Common myeloid progenitor, CD34-positive (primary cell): Measurements from ENCODE around the gene PER1.

ENCODE experiments used
- CTCF ChIA-PET: fragments of 350-600 bp; sonication (Branson Sonifier 250); formaldehyde crosslinking; loops from one replicate; lab custom pipeline; 2021; ENCODE audit warnings: antibody characterized with exemption; lab: Charles Lee
- POLR2A ChIA-PET: fragments of 350-600 bp; sonication (Branson Sonifier 250); formaldehyde crosslinking; loops from one replicate; lab custom pipeline; 2021; ENCODE audit warnings: antibody characterized with exemption; lab: Charles Lee
- DNase-seq, 3 donors: peaks; one replicate each; pipeline versions ENCODE4 v3.0.0 to v3.0.0-alpha.2; 2013
- H3K27ac ChIP-seq, 2 experiments: 1 replicate in 1 of 2; 2 replicates in 1 of 2; pipeline ENCODE4 v1.7.0; 2013; ENCODE audit warnings: inconsistent platforms in 2 of 2, low read length in 2 of 2, mild to moderate bottlenecking in 2 of 2, low read depth in 1 of 2, moderate library complexity in 1 of 2; ENCODE audit not compliant: severe bottlenecking in 2 of 2, insufficient read depth in 1 of 2, poor library complexity in 1 of 2
- H3K27me3 ChIP-seq, 5 experiments: replicated peaks in 2 of 5; 1 replicate in 3 of 5; 2 replicates in 2 of 5; pipeline versions ENCODE4 v1.6.1 to v1.7.0; 2013; ENCODE audit warnings: low read length in 4 of 5, mild to moderate bottlenecking in 2 of 5, moderate library complexity in 2 of 5, inconsistent platforms in 1 of 5; ENCODE audit not compliant: insufficient read depth in 5 of 5, control insufficient read depth in 4 of 5
- H3K36me3 ChIP-seq, 4 experiments: 1 replicate in 2 of 4; 2 replicates in 2 of 4; pipeline versions ENCODE4 v1.6.1 to v1.7.0; 2013; ENCODE audit warnings: low read length in 3 of 4, control low read depth in 1 of 4, mild to moderate bottlenecking in 1 of 4; ENCODE audit not compliant: control insufficient read depth in 4 of 4, insufficient read depth in 4 of 4
- H3K4me1 ChIP-seq, 4 experiments: 1 replicate in 3 of 4; 2 replicates in 1 of 4; pipeline versions ENCODE4 v1.6.1 to v1.7.1; 2013; ENCODE audit warnings: low read length in 3 of 4, mild to moderate bottlenecking in 3 of 4, control low read depth in 1 of 4, inconsistent platforms in 1 of 4, moderate library complexity in 1 of 4; ENCODE audit not compliant: control insufficient read depth in 4 of 4, insufficient read depth in 4 of 4; ENCODE audit errors: control extremely low read depth in 1 of 4
- H3K4me3 ChIP-seq, 7 experiments: 1 replicate in 4 of 7; 2 replicates in 3 of 7; pipeline versions ENCODE4 v1.5.1 to v1.7.0; 2013; ENCODE audit warnings: mild to moderate bottlenecking in 7 of 7, low read length in 6 of 7, moderate library complexity in 6 of 7, inconsistent platforms in 2 of 7, low read depth in 2 of 7, control low read depth in 1 of 7; ENCODE audit not compliant: insufficient read depth in 4 of 7, control insufficient read depth in 1 of 7; ENCODE audit errors: extremely low read depth in 1 of 7
- H3K9me3 ChIP-seq, 5 experiments: 1 replicate in 4 of 5; 2 replicates in 1 of 5; pipeline versions ENCODE4 v1.6.1 to v1.7.1; 2013; ENCODE audit warnings: low read length in 4 of 5, mild to moderate bottlenecking in 2 of 5, inconsistent platforms in 1 of 5, low read depth in 1 of 5, moderate library complexity in 1 of 5; ENCODE audit not compliant: control insufficient read depth in 4 of 5, insufficient read depth in 2 of 5; ENCODE audit errors: control extremely low read depth in 1 of 5
- WGBS: methylation state at CpG from one replicate; pipeline ENCODE4 v1.1.5; 2013; ENCODE audit not compliant: insufficient coverage; 5-methylcytosine and 5-hydroxymethylcytosine counted together

PER1 gene

DNA sequence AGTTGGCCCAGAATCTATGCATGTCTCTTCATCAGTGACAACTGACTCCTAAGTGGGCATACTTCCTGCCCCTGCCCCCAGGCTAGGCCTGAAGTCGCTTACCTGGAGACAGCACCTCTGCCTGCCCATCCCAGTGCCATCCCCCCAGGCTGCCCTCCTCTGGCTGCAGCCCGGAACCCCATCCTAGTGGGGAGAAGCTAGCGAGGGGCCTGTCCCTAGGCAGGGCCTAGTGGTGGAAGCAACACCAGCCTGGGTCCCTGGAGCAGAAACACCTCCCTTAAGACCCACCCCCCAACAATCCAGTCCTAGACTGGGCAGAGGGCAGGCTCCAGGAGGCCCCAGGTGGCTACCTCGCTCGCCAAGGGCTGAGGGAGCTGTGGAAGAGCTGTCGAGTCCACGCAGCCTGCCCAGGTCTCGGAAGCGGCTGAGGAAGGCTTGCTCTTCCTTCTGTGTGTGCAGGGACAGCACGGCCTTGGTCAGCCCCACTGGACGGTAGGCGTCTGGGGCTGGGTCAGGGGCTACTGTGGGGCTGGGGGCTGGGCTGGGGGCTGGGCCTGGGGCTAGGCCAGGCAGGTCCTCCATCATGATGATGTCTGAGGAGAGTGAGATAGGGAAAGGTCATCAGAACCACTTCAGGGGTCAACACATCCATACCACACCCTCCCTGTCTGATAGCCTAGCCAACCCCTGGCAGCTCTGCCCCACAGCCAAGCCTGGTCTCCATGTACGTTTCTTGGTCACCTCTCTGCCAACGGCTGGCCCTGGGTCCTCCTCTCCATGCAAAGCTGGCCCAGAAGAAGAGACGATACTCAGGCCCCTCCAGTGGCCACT is 7.6 kb downstream of the PER1 start:
- Histone ChIP-seq H3K4me3 (no peak overlapping the region), H3K27me3 (no peaks in the 10 kb centered on the region), H3K4me1 (peaks cover 0 to 5% (median 2%) of the 10 kb centered on the region in 4 experiments), H3K36me3 (peaks cover 6 to 91% (median 71%) of the 10 kb centered on the region in 4 experiments), H3K27ac (no peak overlapping the region), H3K9me3 (no peaks in the 10 kb centered on the region)
- 96% methylated on average over 10 of the region's 15 CpGs for WGBS
- CTCF ChIA-PET, result interaction anchor here (1.1 to 22.4 kb wide), 2 partner anchors 11 to 25 kb away, joined by 3 to 292 read pairs; partner anchors contain the start of genes PER1 and VAMP2
- DNase-seq, result no peak
- POLR2A ChIA-PET, result interaction anchor here (3.1 kb wide), 1 partner anchor 10 kb away, joined by 24 read pairs; no protein-coding TSS in a partner anchor

DNA sequence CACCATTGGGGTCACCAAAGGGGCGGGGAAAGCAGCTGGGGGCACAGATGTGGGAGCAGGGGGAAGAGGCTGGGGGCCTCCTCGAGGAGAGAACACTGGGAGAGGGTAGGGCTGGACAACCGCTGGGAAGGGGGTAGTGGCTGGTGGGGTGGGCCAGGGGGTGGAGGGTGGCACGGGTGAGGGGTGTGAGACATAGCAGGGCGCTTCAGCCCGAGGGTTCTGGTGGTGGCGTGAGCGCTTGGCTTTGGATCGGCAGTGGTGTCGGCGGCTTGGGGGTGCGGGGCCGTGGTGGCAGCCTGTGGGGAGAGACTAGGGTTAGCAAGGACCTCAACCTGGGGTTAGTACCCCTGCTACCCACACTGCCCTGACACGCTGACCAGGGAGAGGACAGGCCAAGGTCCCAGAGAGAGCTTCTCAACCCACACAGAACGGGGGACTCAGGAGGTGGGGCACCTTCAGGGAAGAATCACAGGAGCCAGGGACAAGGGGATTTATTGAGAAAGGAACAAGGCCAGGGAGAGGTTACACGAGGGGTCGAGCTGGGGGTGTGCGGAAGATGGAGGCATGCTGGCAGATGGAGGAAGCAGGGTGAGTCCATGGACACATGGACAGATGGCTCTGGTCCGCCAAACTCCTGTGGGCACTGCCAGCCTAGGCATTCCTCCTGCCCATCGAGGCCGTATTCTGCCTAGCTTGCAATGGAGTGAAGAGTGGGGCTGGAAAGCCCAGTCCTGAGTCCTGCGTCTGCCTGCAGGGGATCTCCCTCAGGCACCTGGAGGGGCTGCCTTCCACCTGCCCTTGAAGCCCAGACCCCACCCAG is 8.4 kb downstream of the PER1 start:
- Histone ChIP-seq H3K27ac (no peak overlapping the region), H3K4me1 (peaks cover 0 to 12% (median 8%) of the 10 kb centered on the region in 4 experiments), H3K4me3 (no peak overlapping the region), H3K36me3 (peaks cover 6 to 84% (median 64%) of the 10 kb centered on the region in 4 experiments), H3K9me3 (no peaks in the 10 kb centered on the region), H3K27me3 (no peaks in the 10 kb centered on the region)
- ChIA-PET CTCF (interaction anchor here (0.9 to 22.4 kb wide), 4 partner anchors 12 to 26 kb away, joined by 3 to 292 read pairs (median 3); partner anchors contain the start of genes PER1 and VAMP2), POLR2A (interaction anchor here (1.0 to 3.1 kb wide), 4 partner anchors 8 to 30 kb away, joined by 3 to 24 read pairs (median 4); partner anchors contain the start of gene PER1)
- 97% methylated on average over 11 of the region's 22 CpGs for WGBS
- peak in 1 of 3 donors; percentile 57 for DNase-seq

DNA sequence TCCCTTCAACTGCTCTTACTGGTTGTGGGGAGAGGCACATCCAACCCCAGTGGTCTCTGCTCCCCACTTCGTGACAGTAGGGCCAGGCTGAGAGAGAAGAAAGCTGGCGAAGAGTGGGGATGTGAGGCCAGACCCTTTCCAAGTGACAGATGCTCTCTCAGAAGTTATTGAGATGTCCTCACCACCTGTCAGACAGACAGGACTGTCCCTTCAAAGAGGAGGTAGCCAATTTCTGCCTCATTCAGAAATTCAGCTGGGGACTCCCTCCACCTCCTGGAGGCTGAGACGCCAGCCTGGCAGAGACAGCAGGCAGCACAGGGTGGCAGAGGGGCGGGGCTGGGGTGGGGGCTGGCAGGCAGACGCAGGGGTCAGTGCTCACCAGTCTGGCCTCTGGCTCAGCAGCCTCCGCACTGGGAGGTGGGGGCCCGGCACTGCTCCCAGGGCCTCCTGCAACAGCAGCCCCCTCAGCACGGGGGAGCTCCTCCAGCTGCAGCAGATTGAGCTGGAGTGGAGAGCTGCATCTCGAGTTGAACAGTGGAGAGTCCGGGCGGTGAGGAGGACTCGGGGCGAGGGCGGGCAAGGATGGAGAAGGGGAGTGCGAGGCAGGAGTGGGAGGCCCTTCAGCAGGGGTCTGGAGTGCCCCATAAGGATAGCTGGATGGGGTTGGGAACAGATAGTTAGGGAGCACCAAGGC is 9.2 kb downstream of the PER1 start:
- 98% methylated on average over 15 of the region's 15 CpGs for WGBS
- ChIA-PET POLR2A (interaction anchor here (1.0 to 3.1 kb wide), 4 partner anchors 9 to 30 kb away, joined by 3 to 24 read pairs (median 4); partner anchors contain the start of gene PER1), CTCF (interaction anchor here (0.9 to 22.4 kb wide), 5 partner anchors 11 to 27 kb away, joined by 3 to 292 read pairs (median 3); partner anchors contain the start of genes HES7, PER1 and VAMP2)
- no peaks in the 10 kb centered on the region for H3K9me3 ChIP-seq
- DNase-seq, result no peak
- peaks cover 6 to 76% (median 57%) of the 10 kb centered on the region in 4 experiments for H3K36me3 ChIP-seq
- no peaks in the 10 kb centered on the region for H3K27me3 ChIP-seq
- peaks cover 4 to 16% (median 12%) of the 10 kb centered on the region in 4 experiments for H3K4me1 ChIP-seq
- no peak overlapping the region for H3K27ac ChIP-seq
- no peak overlapping the region for H3K4me3 ChIP-seq

DNA sequence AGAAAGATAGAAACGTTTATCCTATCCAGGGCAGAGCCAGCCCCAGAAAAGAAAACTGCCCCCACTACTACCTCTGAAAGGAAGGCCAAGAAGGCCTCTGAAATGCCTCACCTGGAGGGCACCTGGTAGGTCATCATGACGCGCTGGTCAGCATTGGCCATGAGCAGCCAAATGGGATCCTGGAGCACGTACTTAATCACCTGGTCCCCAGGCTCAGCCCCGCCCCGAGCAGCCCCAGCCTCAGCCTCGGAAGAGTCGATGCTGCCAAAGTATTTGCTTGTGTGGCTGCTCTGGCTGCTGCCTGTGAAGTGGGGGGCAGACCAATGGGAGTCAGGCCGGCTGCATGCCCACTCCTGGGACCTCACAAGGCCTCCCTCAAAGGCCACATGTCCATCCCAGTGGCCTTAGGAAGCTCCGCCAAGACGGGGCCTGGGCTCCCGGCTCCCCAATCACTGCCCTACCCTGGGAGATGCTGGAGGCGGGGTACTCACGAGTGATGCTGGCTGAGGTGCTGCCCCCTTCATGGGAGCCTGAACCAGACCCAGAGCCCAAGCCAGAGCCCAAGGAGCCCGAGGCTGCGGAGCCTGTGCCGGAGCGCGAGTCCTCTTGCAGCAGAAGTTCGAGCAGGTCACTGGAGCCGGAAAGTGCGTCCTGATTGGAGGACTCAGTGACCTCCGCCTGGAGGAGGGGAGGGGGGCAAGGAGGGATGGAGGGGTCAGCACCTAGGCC is 9.9 kb downstream of the PER1 start:
- Histone ChIP-seq H3K27me3 (no peaks in the 10 kb centered on the region), H3K4me3 (no peak overlapping the region), H3K9me3 (no peaks in the 10 kb centered on the region), H3K4me1 (peaks cover 5 to 23% (median 19%) of the 10 kb centered on the region in 4 experiments), H3K27ac (no peak overlapping the region), H3K36me3 (peaks cover 4 to 69% (median 50%) of the 10 kb centered on the region in 4 experiments)
- whole genome bisulfite sequencing, result 98% methylated on average over 14 of the region's 23 CpGs
- ChIA-PET POLR2A (interaction anchor here (1.6 to 4.1 kb wide), 4 partner anchors 9 to 14 kb away, joined by 7 to 24 read pairs (median 18); partner anchors contain the start of gene PER1), CTCF (interaction anchor here (1.0 to 22.4 kb wide), 5 partner anchors 9 to 45 kb away, joined by 3 to 292 read pairs (median 3); partner anchors contain the start of genes HES7, PER1 and VAMP2)
- DNase-seq, result no peak

DNA sequence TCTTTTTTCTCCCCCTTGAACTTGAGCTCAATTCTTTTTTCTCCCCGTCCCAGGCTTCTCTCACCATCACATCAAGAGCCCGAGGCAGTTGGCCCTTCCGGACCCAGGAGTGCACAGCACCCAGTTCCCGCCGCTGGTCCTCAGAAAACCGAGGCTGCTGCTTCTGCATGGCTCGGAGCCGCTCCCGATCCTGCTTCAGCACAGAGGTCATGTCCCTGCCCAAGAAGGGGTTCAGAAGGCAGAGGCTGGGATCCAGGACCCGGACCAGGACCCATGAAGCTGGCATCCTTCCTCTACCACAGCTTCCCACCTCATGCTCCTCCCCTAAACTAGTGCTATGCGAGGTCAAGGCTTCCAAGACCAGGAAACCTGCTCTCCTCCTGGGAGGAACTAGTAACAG is 10.5 kb downstream of the PER1 start:
- Histone ChIP-seq H3K4me3 (no peak overlapping the region), H3K9me3 (no peaks in the 10 kb centered on the region), H3K4me1 (peaks cover 5 to 23% (median 20%) of the 10 kb centered on the region in 4 experiments), H3K36me3 (peaks cover 4 to 64% (median 44%) of the 10 kb centered on the region in 4 experiments), H3K27ac (no peak overlapping the region), H3K27me3 (no peaks in the 10 kb centered on the region)
- ChIA-PET POLR2A (interaction anchor here (1.6 to 4.1 kb wide), 3 partner anchors 9 to 15 kb away, joined by 7 to 23 read pairs (median 14); partner anchors contain the start of gene PER1), CTCF (interaction anchor here (0.9 to 22.4 kb wide), 6 partner anchors 8 to 46 kb away, joined by 3 to 292 read pairs (median 3); partner anchors contain the start of genes HES7, PER1 and VAMP2)
- 99% methylated on average over 9 of the region's 11 CpGs for WGBS
- no peak for DNase-seq
